GM18505 (cell line): ENCODE data around the gene SLAMF9.

ENCODE experiments used
- ATAC-seq: cut with Tn5 transposase; IDR thresholded peaks from one replicate; pipeline ENCODE4 v1.9.1; 2021; ENCODE audit not compliant: unreplicated experiment
- POLR2A ChIP-seq: IDR thresholded peaks from 4 replicates; pipeline ENCODE4 v1.6.1; 2011; ENCODE audit warnings: borderline replicate concordance; ENCODE audit not compliant: insufficient read depth, insufficient read length; ENCODE audit errors: extremely low read depth

The SLAMF9 gene

GRCh38 chr1:159938905-159939677 lies 14.9 kb downstream of the SLAMF9 start:
- no peak for ATAC-seq
- no peak for TF ChIP-seq POLR2A

DNA sequence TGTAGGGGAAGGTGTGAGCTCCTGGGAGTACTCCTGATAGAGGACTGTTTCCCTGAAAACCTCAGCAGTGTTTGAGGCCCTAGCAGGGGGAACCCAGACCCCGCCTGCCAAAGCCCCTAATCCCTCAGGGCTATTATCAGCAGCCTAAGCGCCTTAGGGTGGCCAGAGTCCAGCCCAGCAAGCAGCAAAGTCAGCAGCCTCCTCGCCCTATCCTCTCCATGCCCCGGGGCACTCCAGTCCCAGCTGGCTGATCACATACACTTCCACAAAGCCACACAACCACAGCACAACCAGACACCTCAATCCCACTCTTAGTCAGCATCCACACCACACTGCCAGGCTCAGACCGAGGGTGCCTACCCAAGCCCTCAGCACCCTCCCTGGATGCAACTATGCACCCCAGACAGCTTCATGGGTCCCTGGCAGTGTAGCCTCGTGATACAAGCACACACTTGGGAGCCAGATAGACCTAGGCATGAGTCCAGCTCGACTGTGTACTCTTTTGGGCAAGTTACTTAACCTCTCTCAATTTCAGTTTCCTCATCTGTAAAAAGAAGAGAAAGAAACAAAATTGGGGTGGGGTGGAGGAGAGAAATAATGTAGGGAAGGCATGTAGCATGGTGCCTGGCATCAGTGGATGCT lies 15.7 kb downstream of the SLAMF9 start:
- no peak for ATAC-seq
- TF ChIP-seq POLR2A, result no peak

- no peak for ATAC-seq
- TF ChIP-seq POLR2A, result no peak
These were observed 16.8 kb downstream of the SLAMF9 start for GRCh38 chr1:159937054-159937750.

DNA sequence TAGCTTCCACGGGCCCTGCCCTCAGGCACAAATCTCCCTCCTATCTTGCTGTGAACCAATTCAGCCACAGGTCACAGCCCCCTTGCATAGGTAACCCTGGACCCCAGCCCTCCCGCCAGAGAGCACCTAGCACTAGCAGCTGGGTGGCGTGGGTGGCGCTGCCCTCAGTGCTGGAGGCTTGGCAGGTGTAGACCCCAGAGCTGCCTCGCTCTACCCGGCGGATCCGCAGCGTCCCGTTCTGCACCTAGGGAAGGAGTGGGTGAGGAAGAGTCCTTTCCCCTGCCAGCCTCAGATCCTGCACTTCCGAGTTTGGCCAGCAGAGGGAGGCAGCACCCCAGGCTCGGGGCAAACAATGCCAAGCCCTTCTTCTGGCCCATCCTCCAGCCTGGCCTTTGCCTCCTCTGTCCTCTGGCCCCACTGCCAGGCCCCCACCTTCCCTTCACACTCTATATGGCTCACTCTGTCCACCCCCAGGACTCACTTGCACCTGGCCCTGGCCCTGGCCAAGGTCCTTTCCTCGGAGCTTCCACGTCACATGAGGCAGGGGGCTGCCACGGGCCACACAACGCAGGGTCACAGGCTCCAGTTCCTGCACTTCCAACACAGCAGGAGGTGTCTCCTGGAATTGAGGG lies 17.6 kb downstream of the SLAMF9 start:
- no peak for ATAC-seq
- TF ChIP-seq POLR2A, result no peak

DNA sequence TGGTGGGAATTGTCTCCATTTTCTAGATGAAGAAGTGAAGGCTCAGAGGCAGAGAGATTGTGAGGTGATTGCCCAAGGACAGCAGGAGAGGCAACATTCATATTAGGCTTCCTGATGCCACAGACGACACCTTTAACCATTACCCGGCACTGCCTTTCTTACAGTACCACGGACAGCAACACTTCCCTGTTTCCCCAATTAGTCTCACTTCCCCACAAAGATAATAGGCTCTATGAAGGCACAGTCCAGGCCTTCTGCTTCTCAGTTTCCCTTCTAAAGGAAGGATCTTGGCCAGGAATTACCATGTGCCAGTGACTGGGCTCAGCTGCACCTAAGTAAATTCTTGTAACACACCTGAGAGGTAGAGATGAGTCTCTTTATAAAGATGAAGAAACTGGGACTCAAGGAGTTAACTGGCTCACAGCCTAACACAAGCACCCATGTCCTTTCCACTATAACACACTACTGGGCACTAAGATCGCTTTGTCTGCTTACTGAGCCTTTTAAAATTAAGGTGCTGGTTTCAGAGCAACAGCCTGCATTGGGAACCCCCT lies 18.2 kb downstream of the SLAMF9 start:
- no peak for TF ChIP-seq POLR2A
- no peak for ATAC-seq

DNA sequence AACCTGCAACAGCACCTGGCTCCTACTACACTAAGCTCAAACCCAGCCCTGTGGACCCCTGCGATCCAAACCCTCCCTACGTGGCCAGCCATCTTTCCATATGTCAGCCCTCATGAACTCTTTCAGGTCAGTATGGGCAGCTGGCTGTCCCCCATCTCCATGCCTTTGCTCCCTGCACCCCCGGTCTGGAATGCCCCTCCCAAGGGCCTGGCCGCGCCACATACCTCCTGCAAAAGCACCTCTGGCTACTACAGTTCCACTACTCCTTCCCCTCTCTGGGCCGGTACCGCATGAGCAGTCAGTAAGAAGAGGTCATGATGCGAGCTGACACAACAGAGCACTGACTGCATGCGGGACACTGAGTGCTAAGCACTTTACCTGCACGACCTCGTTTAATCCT lies 18.7 kb downstream of the SLAMF9 start:
- no peak for TF ChIP-seq POLR2A
- no peak for ATAC-seq

DNA sequence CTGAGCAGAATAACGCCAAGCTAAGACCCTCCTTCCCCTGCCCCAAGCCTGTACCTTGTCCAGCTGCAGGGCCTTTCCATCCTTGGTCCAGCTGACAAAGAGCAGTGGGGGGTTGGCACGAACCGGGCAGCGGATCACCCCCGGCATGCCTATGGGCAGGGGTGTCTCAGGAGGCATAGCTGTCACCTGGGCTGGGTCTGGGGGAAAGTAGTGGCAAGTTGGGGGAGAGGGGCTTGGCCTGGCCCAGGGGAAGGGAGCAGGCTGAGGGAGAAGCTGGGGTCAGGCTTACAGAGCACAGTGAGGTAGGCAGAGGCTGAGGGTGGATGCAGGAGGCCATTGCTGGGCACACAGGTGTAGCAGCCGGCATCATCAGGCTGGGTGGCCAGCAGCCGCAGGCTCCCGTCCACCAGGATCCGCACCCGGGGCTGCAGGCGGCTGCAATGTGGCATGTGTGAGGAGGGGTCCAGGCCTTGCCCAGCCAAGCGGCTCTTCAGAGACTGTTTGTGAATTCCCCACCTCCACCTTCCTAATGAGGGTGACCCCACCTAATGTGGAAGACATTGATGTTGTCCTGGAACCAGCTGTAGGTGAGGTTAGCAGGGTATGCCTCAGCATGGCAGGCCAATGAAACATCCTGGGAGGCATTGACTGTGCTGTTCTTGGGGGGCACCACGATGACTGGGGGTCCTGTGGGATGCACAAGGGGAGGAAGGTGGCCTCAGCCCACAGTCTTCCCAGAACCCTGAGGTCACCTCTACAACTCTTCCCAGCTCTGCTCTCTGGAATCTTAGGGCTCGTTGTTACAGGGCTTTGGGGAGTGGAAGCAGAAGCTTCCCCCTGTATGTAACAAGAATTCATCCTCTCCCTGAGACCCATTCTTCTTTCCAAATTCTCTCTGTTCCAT lies 19.6 kb downstream of the SLAMF9 start:
- TF ChIP-seq POLR2A, result no peak
- no peak for ATAC-seq

GRCh38 chr1:159933347-159933746 lies 20.7 kb downstream of the SLAMF9 start:
- ATAC-seq, result no peak
- no peak for TF ChIP-seq POLR2A

GRCh38 chr1:159932296-159933285 lies 21.4 kb downstream of the SLAMF9 start:
- no peak for ATAC-seq
- TF ChIP-seq POLR2A, result no peak

- no peak for ATAC-seq
- no peak for TF ChIP-seq POLR2A
These were observed 22.3 kb downstream of the SLAMF9 start for GRCh38 chr1:159931795-159932173.

DNA sequence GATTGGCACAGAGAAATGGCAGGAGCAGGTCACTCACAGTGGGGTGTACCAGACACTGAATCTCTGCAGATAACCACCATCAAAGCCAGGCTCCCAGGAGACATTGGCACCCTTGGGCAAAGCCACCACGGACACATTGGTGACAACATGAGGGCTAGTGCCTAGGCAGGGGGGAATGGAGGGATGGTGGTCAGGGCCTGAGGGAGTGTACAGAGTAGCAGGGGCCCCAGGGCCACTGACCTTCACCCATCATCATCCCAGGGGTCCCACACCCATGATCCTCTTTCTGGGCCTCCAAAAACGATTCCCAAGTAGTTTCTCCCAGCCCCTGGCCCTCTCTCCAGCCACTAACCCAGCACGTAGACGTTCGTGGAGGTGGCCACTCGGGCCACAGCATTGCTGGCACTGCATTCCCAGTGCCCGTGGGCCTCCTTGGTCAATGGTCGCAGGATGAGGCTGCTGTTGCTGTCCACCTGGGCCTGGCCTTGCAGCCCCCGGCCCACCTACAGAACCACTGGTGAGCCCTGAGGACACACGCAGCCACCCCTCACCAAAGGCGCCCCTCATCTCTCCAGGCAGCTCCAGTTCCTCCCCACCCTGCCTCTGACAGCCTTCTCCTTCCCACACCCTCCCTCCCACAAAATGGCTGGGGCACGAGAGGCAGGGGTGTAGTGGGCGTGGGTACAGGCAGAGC lies 22.8 kb downstream of the SLAMF9 start:
- TF ChIP-seq POLR2A, result no peak
- ATAC-seq, result no peak
